Fibroblast of mammary gland (primary cell): ENCODE results near the gene UTP11.

ENCODE experiments used
- DNase-seq: peaks from one replicate; pipeline ENCODE4 v3.0.0-alpha.2; 2010; ENCODE audit warnings: low read depth
- H3K4me3 ChIP-seq: 2 replicates; pipeline ENCODE4 v1.5.1; 2011; ENCODE audit warnings: low read depth, mild to moderate bottlenecking, low read length, moderate library complexity; ENCODE audit not compliant: control insufficient read depth
- TF ChIP-seq, protein P1 (sequence below): conservative IDR thresholded peaks from 2 replicates; pipeline ENCODE4 v1.5.1; 2011; ENCODE audit warnings: low read depth, low read length, inconsistent platforms; ENCODE audit not compliant: control insufficient read depth, insufficient read depth

Gene UTP11

DNA sequence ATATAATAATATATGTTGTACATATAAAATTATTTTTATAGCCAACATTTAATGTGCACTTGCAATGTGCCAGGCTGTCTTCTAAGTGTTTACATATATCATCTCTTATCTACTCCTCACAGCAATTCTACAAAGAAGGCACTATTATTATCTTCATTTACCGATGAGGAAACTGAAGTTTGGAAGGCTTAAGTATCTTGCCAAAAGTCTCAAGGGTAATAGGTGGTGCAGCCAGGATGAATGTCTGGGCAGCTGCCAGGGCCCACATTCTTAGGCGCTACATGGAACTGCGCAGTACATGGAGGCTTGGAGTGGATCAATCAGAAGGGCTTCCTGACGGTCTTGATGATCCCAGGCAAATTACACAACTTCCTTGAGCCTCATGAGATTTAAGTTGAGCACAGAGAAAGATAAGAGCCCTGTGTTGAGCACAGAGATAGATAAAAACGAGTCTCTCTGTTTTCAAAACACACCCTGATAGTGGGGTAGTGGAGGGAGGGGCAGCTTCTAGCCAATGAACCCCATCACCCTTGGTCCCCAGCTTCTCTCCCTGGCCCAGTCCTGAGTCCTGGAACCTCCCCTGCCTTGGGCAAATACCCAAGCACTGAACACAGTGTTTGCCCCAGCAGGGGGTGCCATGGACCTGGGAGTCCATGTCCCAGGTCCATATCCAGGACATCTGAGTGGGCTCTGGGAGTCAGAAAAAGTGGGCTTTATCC, 24.8 kb downstream of the UTP11 start:
- H3K4me3 ChIP-seq: no peak overlapping the region
- DNase-seq: peak; percentile 23
- TF ChIP-seq, protein P1, sequence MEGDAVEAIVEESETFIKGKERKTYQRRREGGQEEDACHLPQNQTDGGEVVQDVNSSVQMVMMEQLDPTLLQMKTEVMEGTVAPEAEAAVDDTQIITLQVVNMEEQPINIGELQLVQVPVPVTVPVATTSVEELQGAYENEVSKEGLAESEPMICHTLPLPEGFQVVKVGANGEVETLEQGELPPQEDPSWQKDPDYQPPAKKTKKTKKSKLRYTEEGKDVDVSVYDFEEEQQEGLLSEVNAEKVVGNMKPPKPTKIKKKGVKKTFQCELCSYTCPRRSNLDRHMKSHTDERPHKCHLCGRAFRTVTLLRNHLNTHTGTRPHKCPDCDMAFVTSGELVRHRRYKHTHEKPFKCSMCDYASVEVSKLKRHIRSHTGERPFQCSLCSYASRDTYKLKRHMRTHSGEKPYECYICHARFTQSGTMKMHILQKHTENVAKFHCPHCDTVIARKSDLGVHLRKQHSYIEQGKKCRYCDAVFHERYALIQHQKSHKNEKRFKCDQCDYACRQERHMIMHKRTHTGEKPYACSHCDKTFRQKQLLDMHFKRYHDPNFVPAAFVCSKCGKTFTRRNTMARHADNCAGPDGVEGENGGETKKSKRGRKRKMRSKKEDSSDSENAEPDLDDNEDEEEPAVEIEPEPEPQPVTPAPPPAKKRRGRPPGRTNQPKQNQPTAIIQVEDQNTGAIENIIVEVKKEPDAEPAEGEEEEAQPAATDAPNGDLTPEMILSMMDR: peak; percentile 34

DNA sequence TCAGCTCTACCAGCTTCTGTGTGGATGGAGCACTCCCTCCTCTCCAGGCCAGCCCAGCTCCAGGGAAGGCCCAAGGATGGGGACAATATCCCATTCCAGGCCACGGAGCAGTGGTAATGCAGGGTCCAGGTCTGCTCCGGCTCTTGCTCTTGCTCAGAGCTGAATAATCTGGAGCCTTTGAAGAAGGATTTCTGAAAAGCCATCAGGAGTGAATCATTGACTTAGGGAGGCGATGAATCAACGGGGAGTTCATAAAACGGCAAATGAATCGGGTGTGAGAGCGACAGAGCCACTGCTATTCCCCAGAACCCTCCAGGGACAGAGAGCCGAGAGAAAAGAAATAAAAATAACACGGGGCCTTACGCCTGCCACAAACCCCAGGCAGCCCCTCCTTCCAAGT, 26.3 kb downstream of the UTP11 start:
- TF ChIP-seq, protein P1: no peak
- peak; percentile 65 for DNase-seq

DNA sequence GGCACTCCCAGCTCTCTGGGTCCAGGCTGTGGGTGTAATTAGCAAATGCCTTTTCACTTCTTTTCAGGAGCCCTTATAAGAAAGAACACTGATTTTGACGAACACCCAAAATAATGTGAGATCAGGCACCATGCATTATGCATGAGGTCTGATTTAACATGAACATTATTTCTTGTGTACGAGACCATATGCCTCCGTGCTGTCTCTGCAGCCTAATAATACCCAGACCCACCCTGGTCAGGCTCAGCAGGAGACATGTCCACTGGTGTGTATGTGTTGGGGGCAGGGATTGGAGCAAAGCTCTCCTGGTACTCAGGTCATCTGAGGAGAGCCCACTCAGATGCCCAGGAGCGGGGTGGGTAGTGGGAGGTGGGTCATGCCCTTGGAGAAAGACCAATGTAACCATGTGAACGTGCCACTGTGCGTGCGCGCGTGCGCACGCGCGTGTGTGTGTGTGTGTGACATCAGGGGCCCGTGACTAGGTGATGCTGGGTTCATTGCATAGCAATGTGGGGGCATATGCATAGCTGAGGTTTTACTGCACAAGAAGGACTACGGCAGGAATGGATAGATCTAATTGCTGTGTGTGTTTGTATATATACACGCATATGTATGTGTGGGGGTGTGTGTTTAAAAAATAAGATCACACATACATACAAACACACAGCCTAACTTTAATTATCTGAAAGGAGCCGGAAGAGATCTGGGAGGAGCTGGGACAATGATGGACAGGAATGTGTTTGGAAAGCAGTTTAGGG, 27.0 kb downstream of the UTP11 start:
- TF ChIP-seq, protein P1: no peak
- no peak for DNase-seq
- H3K4me3 ChIP-seq: no peak overlapping the region

More for the DNA sequence above, 26.3 kb downstream of the UTP11 start:
- no peak overlapping the region for H3K4me3 ChIP-seq

DNA sequence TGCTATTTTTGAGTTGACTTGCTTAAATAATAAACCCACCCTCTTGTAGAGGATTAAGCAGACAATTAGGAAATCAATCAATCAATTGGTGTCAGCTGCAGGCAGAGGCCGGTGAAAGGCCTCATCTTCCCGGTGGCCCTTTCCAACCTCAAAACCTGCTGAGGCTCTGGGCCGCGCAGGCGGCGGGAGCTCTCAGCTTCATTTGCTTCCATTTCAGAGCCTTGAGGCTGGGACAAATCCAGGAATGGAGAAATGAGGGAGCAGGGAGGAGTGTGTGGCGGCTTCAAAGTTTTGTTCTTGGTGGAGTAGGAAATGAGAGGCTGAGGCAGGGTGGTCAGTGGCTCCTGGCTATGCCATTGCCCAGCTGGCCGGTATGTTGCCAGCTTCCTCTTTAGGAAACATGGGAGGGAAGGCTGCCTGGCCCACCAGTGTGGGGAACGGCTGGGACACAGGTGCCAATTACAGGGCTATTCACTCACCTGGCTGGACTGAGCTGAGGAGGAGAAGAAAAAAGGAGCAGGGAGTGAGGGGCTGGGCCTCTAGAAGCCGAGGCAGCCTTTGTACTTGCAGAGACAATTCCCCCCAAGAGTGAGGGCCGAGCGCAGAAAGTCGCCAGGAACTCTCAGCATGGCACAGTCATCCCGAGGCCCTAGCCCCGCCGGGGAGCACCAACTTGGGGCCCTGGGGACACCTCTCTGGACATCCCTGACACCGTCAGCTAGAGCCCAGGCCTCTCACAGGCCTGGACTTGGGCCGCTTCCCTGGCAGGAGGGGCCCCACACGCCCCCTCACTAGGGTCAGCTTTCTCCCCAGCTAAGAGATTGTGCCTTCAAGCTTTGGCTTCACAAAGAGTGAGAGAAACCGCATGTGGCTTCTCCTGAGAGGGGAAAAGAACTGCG, 29.7 kb downstream of the UTP11 start:
- H3K4me3 ChIP-seq: no peak overlapping the region
- TF ChIP-seq, protein P1: no peak
- no peak for DNase-seq

DNA sequence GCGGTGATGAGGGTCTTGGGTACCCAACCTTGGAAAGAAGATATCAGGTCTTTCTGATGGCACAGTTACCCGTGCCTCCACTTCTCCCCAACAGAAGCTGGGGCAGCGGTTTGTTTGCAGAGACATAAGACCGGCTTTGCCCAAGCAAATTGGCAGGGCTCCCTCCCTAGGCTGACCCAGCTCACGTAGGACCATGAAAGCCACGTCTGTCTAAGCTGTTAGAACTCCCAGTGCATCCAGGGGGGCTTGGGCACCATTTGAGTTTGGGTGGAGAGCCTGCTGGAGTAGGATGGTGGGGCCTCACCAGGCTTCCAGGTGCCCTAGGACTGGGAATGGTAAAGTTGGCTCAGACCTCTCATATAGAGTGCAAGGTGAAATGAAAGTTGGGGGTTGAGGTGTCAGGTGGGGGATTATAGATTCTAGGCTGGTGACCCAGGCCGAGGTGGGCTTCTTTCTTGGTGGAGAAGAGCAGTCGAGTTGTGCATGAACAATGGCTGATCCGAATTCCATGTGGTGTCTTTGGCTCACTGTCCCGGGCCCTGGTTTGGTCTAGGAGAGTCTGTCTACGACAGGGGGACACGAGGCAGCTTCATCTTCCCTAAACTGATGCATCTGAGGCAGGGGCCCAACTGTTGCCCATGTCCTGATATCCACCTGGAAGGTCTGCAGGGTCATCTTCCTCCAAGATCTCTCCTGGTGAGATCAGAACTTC, 30.7 kb downstream of the UTP11 start:
- TF ChIP-seq, protein P1: no peak
- H3K4me3 ChIP-seq: no peak overlapping the region
- DNase-seq: no peak
